HCT116 (cell line): ENCODE measurements around the gene ACBD6. TPM values are rescaled to one million over a fixed set of nuclear protein-coding genes. Genes with fewer than 3 reads are reported as not detected.

Experiments
- ATAC-seq: fragments of 200-7000 bp; cut with Tn5 transposase; 2 replicates; pipeline ENCODE4 v1.9.1; 2020; ENCODE audit warnings: mild to moderate bottlenecking, moderate library complexity
- BruUV-seq: library from RNA; stranded (reverse); fragments of 400-500 nt; replicated peaks from 2 replicates; lab custom pipeline; 2021; lab: Mats Ljungman, UMichigan
- CTCF ChIA-PET: fragments of 300-600 bp; sonication (Branson Sonifier 250); formaldehyde crosslinking; loops from one replicate; lab custom pipeline; 2021; ENCODE audit warnings: antibody characterized with exemption; lab: Charles Lee
- POLR2A ChIA-PET: fragments of 300-600, 350-600 bp; sonication (Branson Sonifier 250); formaldehyde crosslinking; loops from one replicate; lab custom pipeline; 2021; ENCODE audit warnings: antibody characterized with exemption; lab: Charles Lee
- RAD21 ChIA-PET, 2 experiments: fragments of 300-600 bp; sonication (Branson Sonifier 250); formaldehyde crosslinking; loops; one replicate each; lab custom pipeline; 2023; ENCODE audit warnings: low total read pairs in 2 of 2; ENCODE audit not compliant: uncharacterized antibody in 2 of 2, unreplicated experiment in 2 of 2, low non-redundant PET in 1 of 2; lab: Charles Lee
- DNase-seq: peaks from one replicate; pipeline ENCODE4 v3.0.0-alpha.2; 2010; ENCODE audit warnings: low read depth, low spot score
- H2AFZ ChIP-seq: fragments of 200-600 bp; shearing (Covaris generic), sonication (generic); 2 replicates; pipeline ENCODE4 v1.6.1; 2017; ENCODE audit warnings: low read depth, mixed run types, mixed read lengths, antibody characterized with exemption, low read length; ENCODE audit not compliant: poor library complexity, severe bottlenecking
- H3K27ac ChIP-seq: 2 replicates; pipeline ENCODE4 v1.5.1; 2012; ENCODE audit warnings: low read depth, low read length
- H3K27me3 ChIP-seq: fragments of 200-600 bp; sonication (generic); 2 replicates; pipeline ENCODE4 v1.6.1; 2016; ENCODE audit warnings: mixed run types, low read length, mixed read lengths; ENCODE audit not compliant: insufficient read depth
- H3K36me3 ChIP-seq, 2 experiments: fragments of 200-500 bp in 1 of 2; fragments of 200-600 bp in 1 of 2; sonication (Bioruptor generic) in 1 of 2; sonication (generic) in 1 of 2; 2 replicates each; pipeline versions ENCODE4 v1.5.1 to v1.6.1; 2014 to 2016; ENCODE audit warnings: low read length in 2 of 2, inconsistent platforms in 1 of 2, mixed read lengths in 1 of 2, mixed run types in 1 of 2; ENCODE audit not compliant: insufficient read depth in 2 of 2, control insufficient read depth in 1 of 2
- H3K4me1 ChIP-seq, 2 experiments: fragments of 200-600 bp in 1 of 2; sonication (generic) in 1 of 2; 2 replicates each; pipeline versions ENCODE4 v1.5.1 to v1.6.1; 2012 to 2017; ENCODE audit warnings: low read length in 2 of 2, inconsistent platforms in 1 of 2, mild to moderate bottlenecking in 1 of 2, mixed read lengths in 1 of 2, mixed run types in 1 of 2, moderate library complexity in 1 of 2; ENCODE audit not compliant: insufficient read depth in 2 of 2, control insufficient read depth in 1 of 2
- H3K4me2 ChIP-seq: fragments of 200-600 bp; sonication (generic); 2 replicates; pipeline ENCODE4 v1.6.1; 2017; ENCODE audit warnings: mixed run types, low read length, mixed read lengths
- H3K4me3 ChIP-seq, 2 experiments: fragments of 200-600 bp in 1 of 2; sonication (generic) in 1 of 2; replicated peaks in 1 of 2; 2 replicates each; pipeline ENCODE4 v1.5.1; 2011 to 2016; ENCODE audit warnings: low read length in 2 of 2, control low read depth in 1 of 2, low read depth in 1 of 2, mild to moderate bottlenecking in 1 of 2, mixed read lengths in 1 of 2, mixed run types in 1 of 2
- H3K79me2 ChIP-seq: fragments of 200-600 bp; sonication (generic); 2 replicates; pipeline ENCODE4 v1.6.1; 2017; ENCODE audit warnings: mild to moderate bottlenecking, mixed run types, low read length, moderate library complexity, mixed read lengths; ENCODE audit not compliant: insufficient read depth
- H3K9ac ChIP-seq: fragments of 200-600 bp; sonication (generic); 2 replicates; pipeline ENCODE4 v1.6.1; 2016; ENCODE audit warnings: low read length, mixed read lengths
- H3K9me2 ChIP-seq: fragments of 200-600 bp; sonication (generic), shearing (Covaris generic); 2 replicates; pipeline ENCODE4 v1.6.1; 2017; ENCODE audit warnings: mixed run types, mild to moderate bottlenecking, moderate library complexity; ENCODE audit not compliant: insufficient read depth
- H3K9me3 ChIP-seq, 2 experiments: fragments of 200-500 bp in 1 of 2; fragments of 200-600 bp in 1 of 2; sonication (Bioruptor generic) in 1 of 2; sonication (generic) in 1 of 2; 2 replicates each; pipeline ENCODE4 v1.6.1; 2014 to 2017; ENCODE audit warnings: low read length in 2 of 2, mixed read lengths in 2 of 2, inconsistent platforms in 1 of 2, low read depth in 1 of 2, mild to moderate bottlenecking in 1 of 2, mixed run types in 1 of 2, moderate library complexity in 1 of 2; ENCODE audit not compliant: control insufficient read depth in 1 of 2, insufficient read depth in 1 of 2
- H4K20me1 ChIP-seq: fragments of 200-600 bp; sonication (generic), shearing (Covaris generic); 2 replicates; pipeline ENCODE4 v1.6.1; 2017; ENCODE audit warnings: mixed run types, mild to moderate bottlenecking, moderate library complexity; ENCODE audit not compliant: insufficient read depth
- EGR1 ChIP-seq: IDR thresholded peaks from 2 replicates; pipeline ENCODE4 v1.6.1; 2012; ENCODE audit warnings: low read depth
- ELF1 ChIP-seq: IDR thresholded peaks from 2 replicates; pipeline ENCODE4 v1.6.1; 2012; ENCODE audit warnings: low read depth, borderline replicate concordance
- FOSL1 ChIP-seq: IDR thresholded peaks from 2 replicates; pipeline ENCODE4 v1.6.1; 2012; ENCODE audit warnings: low read depth
- POLR2A ChIP-seq: IDR thresholded peaks from 2 replicates; pipeline ENCODE4 v1.7.0; 2011; ENCODE audit warnings: borderline replicate concordance; ENCODE audit not compliant: insufficient read depth, insufficient read length; ENCODE audit errors: extremely low read depth
- POLR2AphosphoS5 ChIP-seq: IDR thresholded peaks from 2 replicates; pipeline ENCODE4 v1.6.1; 2011; ENCODE audit warnings: mild to moderate bottlenecking, low read depth, low read length, moderate library complexity
- YY1 ChIP-seq: IDR thresholded peaks from 2 replicates; pipeline ENCODE4 v1.6.1; 2011; ENCODE audit warnings: low read length, low read depth, moderate library complexity, mild to moderate bottlenecking; ENCODE audit not compliant: insufficient replicate concordance; ENCODE audit errors: extremely low read depth
- ZFX ChIP-seq: fragments of 450-650 bp; IDR thresholded peaks from 2 replicates; pipeline ENCODE4 v1.6.1; 2017
- intact Hi-C: fragments of 100-400 bp; cut with micrococcal nuclease; formaldehyde crosslinking; loops from 2 replicates; pipeline ENCODE4 v1.10.0; 2022
- total RNA-seq: library from RNA; stranded (reverse); gene quantifications from one replicate; pipeline ENCODE4 v1.2.1, GENCODE V29; 2021; ENCODE audit not compliant: unreplicated experiment
- TF ChIP-seq, protein P1 (sequence below): IDR thresholded peaks from 2 replicates; pipeline ENCODE4 v1.6.1; 2012
- TF ChIP-seq, protein P2 (sequence below): IDR thresholded peaks from 2 replicates; pipeline ENCODE4 v1.6.1; 2011; ENCODE audit warnings: mild to moderate bottlenecking, low read length, moderate library complexity; ENCODE audit not compliant: insufficient replicate concordance; ENCODE audit errors: extremely low read depth

The ACBD6 gene
- total RNA-seq, 1 experiment from 2014 or later, result 43.2 TPM

DNA sequence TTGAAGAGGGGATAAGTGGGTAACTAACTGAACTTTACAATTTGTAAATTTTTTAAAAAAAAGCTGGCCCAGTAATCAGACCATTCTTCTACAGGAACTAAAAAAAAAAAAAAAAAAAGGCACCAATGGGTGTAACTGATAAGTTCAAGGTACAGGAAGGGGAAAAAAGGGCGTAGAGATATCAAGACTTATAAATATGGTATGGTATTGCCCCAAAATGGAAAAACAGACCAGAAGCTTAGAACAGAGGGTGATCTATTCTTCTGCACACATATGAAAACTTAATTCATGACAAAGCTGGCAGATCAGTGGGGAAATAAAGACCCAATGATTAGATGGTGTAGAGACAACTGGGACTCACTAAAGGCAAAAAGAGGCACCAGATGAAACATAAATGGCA lies 213.4 kb downstream of the ACBD6 start:
- BruUV-seq, result no TSS peak
- ChIA-PET CTCF (no interaction called here), RAD21 (no interaction called here)

More for the DNA sequence above, 213.4 kb downstream of the ACBD6 start:
- H3K4me2 ChIP-seq, result no peak overlapping the region
- H3K27ac ChIP-seq, result no peak overlapping the region
- no peak overlapping the region for H2AFZ ChIP-seq
- peaks cover 0 to 11% of the 10 kb centered on the region in 2 experiments; a peak in 3 of 4 replicates for H3K4me1 ChIP-seq
- no peak overlapping the region for H3K4me3 ChIP-seq
- no peak for ATAC-seq
- DNase-seq, result no peak
- no peaks in the 10 kb centered on the region for H3K79me2 ChIP-seq
- intact Hi-C loops, result no loop called here
- H3K36me3 ChIP-seq, result no peaks in the 10 kb centered on the region
- no peaks in the 10 kb centered on the region for H3K27me3 ChIP-seq
- POLR2A ChIA-PET, result no interaction called here
- H3K9ac ChIP-seq, result no peak overlapping the region
- no peaks in the 10 kb centered on the region for H3K9me3 ChIP-seq
- H3K9me2 ChIP-seq, result no peaks in the 10 kb centered on the region
- TF ChIP-seq ZFX (no peak), POLR2AphosphoS5 (no peak), ELF1 (no peak), POLR2A (no peak), YY1 (no peak), EGR1 (no peak), FOSL1 (no peak)
- TF ChIP-seq, protein P1, sequence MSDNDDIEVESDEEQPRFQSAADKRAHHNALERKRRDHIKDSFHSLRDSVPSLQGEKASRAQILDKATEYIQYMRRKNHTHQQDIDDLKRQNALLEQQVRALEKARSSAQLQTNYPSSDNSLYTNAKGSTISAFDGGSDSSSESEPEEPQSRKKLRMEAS, result no peak
- TF ChIP-seq, protein P2, sequence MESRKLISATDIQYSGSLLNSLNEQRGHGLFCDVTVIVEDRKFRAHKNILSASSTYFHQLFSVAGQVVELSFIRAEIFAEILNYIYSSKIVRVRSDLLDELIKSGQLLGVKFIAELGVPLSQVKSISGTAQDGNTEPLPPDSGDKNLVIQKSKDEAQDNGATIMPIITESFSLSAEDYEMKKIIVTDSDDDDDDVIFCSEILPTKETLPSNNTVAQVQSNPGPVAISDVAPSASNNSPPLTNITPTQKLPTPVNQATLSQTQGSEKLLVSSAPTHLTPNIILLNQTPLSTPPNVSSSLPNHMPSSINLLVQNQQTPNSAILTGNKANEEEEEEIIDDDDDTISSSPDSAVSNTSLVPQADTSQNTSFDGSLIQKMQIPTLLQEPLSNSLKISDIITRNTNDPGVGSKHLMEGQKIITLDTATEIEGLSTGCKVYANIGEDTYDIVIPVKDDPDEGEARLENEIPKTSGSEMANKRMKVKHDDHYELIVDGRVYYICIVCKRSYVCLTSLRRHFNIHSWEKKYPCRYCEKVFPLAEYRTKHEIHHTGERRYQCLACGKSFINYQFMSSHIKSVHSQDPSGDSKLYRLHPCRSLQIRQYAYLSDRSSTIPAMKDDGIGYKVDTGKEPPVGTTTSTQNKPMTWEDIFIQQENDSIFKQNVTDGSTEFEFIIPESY, result no peak
- TF ChIP-seq, all 23 proteins: peak for 0
- H4K20me1 ChIP-seq, result no peaks in the 10 kb centered on the region; the same call in 1 of the 2 replicates
